D341Med (cell line): ENCODE measurements around the gene COPZ1.
"Not testable (repeated sequence)": the region's sequence is repeated elsewhere in the genome, so short reads cannot be mapped to it uniquely, and the experiment has no call there.

Experiments
- DNase-seq: peaks from one replicate; pipeline ENCODE4 v3.0.0; 2012; ENCODE audit warnings: low spot score

COPZ1 gene

DNA sequence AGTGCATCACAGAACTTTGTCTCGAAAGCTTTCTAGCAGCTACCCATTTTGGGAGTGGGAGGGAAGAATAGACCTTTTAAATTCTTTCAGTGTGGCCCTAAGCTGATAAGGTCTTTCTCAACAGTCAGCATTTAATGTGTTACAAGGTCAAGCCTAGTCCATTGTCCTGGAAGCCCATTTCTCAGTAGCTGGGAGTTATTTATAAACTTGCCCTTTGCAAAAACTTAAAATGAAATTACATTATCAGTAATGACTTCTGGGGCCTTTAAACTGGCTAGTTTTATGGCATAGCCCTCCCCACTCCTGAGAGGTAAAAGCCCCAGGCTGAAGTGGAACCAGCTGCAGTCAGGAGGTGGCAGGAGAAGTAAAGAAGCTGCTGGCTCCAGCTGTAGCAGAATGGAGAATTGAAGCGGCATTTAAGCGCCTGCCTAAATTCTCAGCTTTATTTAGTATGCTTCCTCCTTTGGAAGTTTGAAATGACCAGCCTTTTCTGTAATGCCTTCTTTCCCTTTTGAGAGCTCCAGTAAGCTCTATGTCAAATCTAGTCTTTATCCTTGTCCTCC is 12.4 kb downstream of the COPZ1 start:
- no peak for DNase-seq

DNA sequence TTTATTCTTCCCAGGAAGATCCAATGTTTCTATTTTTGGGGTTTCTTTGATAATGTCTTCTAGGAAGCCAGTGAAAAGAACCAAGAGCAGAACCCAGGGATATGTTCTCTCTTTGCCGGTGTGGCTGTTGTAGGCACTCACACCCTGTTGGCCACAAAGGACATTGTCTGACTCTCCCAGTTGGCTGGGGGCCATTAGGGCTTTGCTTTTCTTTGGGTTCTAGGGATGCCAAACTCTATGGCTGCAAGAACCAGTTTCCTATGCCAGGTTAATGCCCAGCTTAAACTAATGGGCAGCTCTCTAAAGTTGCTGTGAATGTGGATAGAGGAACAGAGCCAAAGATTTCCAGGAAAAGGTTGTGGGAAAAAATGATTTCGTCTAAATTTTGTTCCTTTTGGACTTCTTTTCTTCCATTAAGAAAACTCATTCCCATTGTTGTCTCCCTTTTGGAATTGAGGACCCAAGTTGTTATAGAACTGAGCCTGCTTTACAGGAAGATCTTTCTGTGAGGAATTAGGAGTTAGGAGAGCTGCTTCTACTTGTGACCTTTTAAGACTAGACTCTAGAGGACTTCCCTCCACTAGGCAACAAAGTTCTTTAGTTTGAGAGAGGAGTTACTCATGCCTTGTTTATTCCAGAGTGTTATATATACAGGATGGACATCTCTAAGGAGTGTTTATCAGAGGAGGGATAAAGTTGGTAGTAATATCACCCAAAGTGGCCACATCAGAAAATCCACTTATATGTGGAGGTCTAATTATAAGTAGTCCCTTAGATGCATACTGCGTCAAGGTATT is 13.1 kb downstream of the COPZ1 start:
- no peak for DNase-seq

DNA sequence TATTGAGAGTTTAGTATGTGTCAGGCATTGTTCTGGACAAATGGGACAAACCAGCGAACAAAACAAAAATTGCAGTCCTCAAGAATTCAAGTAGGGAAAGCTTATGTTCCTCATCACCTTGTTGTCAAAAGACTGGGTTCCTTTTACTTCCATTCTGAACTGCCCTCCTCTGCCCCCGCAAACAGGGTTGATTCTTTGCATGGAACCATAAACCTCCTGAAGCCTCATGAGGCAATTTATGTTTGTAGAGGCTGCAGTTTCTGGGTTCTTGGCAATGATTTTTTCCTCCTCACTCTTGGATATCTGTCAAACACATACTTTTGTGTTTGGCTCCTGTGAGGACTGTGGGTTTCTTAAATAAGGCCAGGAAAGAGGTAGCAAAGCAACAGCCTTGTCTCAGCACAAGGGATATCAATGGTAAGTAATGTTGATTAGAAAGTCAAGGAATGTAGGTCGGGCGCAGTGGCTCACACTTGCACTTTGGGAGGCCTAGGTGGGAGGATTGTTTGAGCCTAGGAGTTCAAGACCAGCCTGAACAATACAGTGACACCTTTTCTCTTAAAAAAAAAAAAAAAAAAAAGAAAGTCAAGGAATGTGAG is 13.9 kb downstream of the COPZ1 start:
- DNase-seq: no peak

DNA sequence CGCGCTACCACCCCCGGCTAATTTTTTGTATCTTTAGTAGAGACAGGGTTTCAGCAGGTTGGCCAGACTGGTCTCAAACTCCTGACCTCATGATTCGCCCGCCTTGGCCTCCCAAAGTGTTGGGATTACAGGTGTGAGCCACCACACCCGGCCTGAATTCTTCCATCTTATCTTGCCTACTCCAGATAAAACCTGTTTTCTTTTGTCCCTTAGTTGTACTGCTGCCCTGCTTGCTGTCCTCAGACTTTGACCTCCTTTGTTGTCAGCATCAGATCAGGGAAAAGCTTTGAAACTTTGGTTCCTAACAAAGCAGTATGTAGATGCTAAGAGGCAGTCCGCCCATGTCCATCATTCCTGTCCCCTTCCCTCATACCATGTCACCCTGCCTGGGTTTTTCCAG is 15.9 kb downstream of the COPZ1 start:
- DNase-seq: no peak

DNA sequence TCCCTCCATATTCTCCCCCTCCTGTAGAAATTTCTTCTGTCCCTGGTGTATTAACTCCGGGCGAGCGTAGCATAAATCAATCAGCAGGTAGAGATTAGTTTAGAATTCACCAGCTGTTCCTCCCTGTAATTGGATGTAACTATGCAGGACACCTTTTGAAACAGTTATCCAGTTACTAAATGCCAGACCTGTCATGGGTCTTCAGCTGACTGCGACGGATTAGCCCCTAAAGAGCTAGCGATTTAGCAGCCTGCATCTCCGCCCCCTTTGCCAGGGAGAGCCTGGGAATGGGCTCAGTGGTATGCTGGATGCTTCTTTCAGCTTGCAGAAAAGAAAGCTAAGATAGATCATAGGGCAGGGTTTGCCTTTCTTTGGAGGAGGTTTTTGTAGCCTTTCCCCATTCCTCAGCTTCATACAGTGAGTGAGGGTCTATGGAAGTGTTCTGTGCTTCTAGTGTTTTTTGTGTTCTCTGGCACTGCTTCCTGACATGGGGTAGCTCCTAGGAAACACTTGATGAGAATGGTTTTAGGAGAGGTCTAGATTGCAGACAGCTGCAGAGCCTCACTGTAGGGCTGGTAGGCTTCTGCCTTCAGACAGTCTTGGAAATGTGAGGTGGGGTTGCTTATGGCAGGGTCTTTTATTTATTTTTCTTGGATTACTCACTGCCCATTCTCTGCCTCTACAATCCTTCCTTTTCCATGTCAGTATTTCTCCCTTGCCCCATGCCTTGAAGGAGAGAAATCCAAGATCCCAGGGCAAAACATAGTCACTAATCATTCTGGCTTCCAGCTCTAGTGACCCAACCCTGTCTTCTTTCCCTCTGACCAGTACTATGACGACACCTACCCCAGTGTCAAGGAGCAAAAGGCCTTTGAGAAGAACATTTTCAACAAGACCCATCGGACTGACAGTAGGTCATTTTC is 16.7 kb downstream of the COPZ1 start:
- DNase-seq: peak; percentile 76

DNA sequence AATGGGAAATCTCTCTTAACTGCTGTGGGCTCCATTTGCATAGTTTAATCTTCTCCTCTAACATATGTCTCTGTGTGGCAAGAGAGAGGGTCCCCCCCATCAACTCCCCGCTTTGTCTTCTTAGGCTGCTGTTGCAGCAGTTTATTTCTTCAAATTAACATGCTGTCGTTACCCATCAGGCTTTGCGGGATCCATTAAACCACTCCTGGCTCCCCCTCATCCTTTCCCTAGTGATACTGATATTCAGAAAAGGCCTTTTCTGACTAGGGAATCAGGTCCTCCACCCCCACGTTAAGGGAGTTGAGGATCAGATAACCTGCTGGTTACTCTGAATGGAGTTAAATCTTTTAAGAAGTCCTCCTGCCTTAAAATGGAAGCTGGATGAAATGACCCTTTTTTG is 24.1 kb downstream of the COPZ1 start:
- no peak for DNase-seq

DNA sequence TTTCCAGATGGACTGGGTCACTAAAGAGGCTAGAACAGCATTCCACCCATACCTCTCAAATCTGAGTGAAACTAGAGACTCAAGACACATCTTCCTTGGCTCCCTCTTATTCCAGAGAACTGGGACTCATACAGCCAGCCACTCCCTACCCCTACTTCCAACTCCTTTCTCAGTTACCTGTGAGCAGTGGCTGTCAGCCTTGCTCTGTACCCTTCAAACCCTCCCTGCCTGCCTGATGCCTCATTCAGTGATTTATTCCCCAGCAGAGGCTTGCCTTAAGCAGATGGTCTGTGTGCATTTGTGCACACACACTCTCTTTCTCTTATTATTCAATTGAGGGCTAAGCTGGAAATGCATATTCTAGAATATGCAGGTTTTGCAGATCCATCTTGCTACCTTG is 24.7 kb downstream of the COPZ1 start:
- DNase-seq: no peak

DNA sequence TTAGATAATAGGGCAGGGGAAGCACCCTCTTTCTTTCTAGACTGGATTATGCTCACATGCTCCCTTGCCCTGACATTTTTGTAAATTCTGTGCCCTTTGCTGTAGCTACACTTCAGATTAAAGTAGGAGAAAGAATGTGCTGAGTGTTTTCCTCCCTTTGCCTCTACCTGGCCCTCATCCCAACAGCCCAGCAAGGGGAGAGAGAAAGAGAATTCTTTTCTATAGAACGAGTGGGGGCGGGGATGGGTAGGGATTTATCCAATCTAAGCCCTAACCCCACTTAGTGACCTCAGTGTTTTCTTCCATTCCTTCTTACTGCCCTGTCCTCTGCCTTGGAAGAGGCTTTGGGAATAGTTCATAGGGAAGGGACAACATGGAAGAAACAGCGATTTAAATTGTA is 25.8 kb downstream of the COPZ1 start:
- no peak for DNase-seq

DNA sequence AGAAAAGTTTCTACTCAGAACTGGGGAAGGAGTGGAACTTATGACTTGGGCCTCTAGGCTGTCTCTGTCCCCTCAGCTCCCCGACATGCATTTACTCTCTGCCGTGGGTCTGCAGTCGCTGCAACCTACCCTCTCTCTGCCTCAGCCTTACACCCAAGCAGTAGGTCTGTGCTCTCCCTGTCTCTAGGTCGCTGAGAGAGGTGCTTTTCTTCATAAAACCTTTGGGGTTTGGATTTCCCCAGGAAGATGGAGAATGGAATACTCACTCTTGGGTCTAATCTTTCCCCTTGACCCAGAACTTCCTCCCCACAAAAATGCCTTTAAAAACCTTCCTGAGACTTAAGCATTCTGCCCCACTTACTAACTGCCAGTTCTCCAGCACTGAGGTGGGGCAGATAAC is 26.4 kb downstream of the COPZ1 start:
- DNase-seq: no peak

DNA sequence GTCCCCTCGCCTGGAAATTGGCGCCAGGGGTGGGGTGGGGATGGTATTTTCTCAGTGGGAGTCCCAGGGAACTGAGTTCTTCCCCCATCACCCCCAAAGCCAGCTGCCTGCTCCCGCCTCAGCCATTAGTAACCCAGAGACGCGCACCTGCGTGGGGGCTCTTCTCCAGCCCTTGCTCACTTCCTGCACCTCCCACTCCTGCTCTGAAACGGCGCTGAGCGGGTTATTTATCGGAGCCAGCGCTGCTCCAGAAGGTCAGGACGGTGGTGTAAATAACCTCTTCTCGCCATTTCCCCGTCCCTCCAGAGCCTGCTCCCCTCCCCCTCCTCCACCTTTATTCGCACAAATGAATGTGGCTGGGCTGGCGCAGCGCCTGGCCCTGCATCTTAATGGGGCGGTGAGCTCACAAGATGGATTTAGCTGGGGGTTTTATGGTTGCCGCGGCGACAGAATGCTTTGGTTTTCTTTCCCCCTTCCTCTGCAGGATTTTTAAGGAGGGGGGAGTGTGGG is 27.1 kb downstream of the COPZ1 start:
- DNase-seq: peak; percentile 76

DNA sequence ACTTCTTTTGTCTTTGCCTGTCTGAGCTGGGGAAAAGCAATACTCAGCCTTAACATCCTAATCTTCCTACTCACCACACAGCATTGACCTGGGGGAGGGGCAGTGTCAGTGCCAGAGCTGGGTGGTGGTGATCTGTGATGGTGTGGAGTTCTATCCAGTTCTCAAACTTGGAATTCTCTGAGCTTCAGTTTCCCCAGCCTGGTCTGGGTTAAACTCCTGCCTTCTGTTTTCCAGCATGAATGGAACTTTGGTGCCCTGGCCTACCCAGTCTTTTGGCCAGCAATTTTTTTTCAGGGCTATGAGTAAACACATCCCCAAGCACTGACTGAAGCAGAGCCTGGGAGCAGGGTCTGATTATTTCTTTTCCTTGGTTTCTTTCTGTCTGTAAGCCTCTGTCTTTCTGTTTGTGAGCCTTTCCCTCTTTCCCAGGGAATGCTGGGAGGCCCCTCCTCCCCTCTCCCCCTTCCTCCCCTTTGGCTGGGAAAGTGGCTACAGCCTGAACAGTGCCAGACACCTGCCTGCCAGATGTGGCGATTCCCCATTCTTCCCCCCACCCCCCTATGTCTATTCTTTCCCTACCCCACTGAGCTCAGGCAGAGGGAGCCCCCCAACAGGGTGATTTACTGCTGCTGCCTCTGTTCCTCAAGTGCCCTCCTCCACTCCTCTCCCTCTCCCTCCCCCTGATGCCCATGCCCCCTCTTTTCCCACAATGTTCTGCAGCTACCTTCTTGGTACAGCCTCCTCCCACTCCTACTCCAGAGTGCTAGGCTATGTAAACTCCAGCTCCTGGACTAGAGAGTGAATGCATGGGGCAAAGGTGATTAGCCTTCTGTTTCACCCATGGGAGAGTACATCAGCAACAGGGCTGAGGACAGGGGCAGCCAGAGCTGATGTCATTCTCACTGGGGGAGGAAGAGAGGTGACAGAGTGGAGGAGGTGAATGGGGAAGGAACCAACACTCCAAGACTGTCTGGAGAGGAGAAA is 28.3 kb downstream of the COPZ1 start:
- no peak for DNase-seq

DNA sequence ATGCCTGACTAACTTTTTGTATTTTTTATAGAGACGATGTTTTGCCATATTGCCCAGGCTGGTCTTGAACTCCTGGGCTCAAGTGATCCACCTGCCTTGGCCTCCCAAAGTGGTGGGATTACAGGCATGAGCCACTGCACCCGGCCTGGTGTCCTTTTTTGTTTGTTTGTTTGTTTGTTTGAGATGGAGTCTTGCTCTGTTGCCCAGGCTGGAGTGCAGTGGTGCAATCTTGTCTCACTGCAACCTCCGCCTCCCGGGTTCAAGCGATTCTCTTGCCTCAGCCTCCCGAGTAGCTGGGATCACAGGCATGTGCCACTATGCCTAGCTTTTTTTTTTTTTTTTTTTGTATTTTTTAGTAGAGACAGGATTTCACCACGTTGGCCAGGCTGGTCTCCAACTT is 29.3 kb downstream of the COPZ1 start:
- not testable (repeated sequence) for DNase-seq

DNA sequence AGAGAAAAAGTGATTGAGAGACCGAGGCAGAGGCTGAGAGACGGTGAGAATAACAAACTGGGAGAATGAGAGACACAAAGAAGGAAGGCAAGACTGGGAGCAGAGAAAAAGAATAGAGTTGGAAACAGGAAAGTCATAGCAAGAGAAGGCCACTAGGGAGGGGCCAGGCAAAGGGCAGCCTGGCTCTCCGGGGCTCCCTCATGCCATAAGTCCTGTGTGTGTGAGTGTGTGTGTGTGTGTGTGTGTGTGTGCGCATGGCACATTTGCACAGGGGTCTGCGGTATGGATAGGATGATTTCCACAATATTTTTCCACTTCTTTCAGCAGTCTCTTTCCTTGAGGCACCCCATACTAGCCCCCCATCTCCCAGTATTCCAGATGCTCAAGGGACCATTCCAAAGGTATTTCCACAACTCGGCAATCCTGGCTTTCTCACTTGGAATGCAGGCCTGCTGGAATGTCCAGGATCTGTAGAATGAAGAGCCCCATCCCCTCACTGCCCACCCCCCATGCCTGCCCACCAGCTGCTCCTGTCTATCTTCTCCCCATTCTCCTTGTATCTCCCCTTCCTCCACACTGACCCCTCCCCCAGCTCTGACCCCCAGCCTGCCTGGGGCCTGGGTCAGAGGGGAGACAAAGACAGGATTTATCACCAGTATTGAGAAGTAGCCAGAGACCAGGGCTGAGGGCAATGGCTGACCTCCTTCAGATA is 30.3 kb downstream of the COPZ1 start:
- DNase-seq: no peak

DNA sequence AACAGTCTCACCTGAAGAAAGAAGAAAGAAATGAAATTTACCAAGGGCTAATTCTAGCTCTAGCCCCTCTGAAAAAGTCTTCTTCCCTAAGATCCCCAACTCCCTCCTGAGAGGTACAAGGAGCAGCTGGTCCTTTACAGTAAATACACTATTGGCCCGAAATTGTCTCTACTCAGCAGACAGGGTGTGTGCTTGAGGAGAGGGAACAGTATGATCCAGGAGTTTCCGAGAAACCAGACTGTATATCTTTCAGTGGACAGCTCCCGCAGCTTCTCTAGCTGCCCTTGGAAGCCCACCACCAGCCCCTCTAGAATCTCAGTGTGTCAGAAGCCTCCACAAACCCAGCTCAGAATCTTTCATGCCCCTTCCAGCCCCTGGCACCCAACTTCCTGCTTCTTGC is 31.3 kb downstream of the COPZ1 start:
- DNase-seq: no peak

DNA sequence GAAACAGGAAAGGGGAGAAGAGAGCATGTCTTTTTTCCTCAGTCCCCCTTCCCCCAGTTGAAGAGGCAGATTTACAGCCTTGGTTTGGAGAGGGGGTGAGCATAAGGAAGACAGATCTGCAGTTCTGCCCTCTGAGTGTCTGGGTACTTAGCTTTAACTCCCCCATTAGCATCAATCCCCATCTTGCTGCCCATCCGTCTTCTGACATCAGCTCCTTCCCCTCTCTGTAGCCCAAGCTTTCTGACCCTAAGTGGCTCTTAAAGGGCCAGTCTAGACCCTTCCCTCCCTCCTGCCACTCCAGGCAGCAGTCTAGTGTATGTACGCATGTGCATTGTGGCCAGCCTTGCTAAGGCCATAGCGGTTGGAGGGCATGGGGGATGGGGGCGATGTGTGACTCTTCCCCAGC is 32.0 kb downstream of the COPZ1 start:
- DNase-seq: no peak

DNA sequence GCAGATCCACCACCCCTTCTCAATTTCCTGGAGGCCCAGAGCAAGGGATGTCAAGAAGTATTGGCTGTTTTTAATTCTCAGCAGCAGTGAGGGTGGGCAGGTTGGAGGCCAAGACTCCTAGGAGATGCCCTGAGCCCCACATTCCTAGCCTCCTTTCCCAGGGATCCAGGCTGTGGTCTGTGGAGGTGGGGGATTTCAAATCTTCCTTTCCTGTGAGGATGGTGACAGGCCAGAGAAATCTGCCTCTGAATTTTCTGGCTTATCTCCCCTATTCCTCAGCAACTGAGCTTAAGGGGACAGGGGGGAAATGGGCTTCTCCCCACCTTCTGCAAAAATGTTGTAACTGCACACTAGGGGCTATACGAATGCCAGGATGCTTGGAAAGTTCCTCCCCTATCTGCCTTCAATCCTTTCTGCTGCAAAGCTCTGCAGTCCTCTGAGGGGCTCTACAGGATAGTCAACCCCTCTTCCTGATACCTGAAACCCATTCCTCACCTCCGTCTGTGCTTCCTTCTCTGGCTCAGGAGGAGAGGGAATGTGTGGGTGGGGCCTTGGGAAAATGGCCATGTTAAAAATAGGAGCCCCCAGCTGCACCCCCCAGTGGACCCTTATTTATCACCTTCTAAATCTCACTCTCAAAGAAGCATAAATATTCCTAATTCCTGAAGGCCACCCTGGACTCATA is 32.7 kb downstream of the COPZ1 start:
- DNase-seq: no peak

DNA sequence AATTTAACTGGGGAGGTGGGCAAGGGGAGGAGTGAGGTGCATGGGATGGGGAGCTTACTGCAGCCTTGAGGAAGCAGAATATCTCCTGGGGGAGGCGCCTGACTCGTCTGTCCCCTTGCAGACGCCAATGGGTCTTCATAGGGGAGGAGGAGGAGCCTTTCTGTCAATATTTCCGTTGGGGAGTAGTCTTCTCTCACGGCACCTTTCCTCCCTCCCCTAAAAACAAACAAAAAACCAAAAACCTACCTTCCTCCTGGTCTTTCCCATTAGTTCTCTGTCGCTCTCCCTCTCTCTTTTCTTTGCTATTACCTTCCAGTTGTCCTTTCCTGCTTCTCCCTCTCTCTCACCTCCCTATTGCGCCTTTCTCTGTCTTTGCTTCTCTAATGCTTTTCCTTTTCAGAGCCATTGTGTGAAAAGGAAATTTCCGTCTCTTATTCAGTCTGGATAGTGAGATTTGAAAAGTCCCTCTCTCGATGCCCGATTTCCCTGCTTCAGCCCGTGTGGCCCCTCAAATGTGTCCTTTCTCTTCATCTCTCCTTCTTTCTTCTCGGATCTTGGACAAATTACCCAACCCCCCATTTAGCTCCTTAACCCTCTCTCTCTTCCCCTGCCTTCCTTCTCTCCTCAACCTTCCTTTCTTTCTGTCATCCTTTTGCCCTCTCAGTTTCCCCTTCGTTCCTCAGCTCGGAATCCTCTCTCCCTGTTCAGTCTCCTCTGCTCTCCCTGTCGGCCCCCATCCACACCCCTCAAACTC is 33.4 kb downstream of the COPZ1 start:
- no peak for DNase-seq

DNA sequence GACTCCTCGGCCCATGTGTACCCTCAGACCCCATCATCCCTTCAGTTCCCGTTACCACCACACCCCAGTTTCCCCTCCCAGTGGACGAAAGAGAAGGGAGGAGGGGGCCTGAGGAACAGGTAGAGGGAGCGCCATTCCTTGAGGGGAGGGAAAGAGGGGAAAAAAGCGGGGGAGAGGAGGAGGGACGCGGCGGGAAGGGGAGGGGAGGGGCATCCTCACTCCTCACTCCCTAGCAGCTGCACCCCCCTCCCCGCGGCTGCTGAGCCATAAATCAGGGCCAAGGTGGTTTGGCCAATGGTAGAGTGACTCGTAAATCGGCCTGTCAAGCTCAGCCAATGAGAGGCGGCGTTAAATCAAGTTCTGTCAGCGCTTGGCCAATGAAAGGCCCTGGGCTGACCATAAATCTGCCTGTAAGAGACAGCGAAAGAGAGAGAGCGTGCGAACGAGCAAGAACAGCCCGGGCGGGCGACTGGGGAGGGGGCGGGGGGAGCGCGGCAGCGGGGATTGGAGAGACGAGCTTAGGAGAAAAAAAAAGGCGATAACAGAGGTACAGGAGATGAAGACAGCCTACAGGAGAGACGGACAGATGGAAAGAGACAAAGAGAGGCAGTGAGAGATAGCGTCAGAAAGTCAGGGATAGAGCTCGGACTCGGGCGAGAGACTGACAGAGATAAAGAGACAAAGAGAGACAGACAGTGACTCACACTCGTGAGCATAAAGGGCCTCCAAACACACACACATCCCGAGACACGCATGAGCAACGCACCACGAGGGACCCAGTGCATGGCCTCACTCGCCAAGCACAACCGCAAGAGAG is 34.2 kb downstream of the COPZ1 start:
- DNase-seq: peak; percentile 95
